GM12878 (cell line): ENCODE measurements around the gene CACNA1B. TPM values are rescaled to one million over a fixed set of nuclear protein-coding genes. Genes with fewer than 3 reads are reported as not detected.

Source experiments
- ATAC-seq: fragments of 200-7000 bp; cut with Tn5 transposase; 3 replicates; pipeline ENCODE4 v1.9.1; 2020; ENCODE audit warnings: mild to moderate bottlenecking, moderate library complexity
- BruUV-seq: library from RNA; stranded (reverse); fragments of 400-500 nt; replicated peaks from 2 replicates; lab custom pipeline; 2021; lab: Mats Ljungman, UMichigan
- CTCF ChIA-PET: fragments of 300-600 bp; sonication (Branson Sonifier 250); formaldehyde crosslinking; extraction: SDS; loops from one replicate; lab custom pipeline; 2021; ENCODE audit warnings: inconsistent platforms; lab: Yijun Ruan, JAX
- POLR2A ChIA-PET: fragments of 350-600 bp; formaldehyde crosslinking; extraction: SDS; loops from one replicate; lab custom pipeline; 2021; ENCODE audit warnings: inconsistent platforms; lab: Charles Lee
- RAD21 ChIA-PET: fragments of 300-600 bp; sonication (Branson Sonifier 250); formaldehyde crosslinking; loops from one replicate; lab custom pipeline; 2023; ENCODE audit warnings: antibody characterized with exemption; ENCODE audit not compliant: unreplicated experiment; lab: Charles Lee
- SMC1A ChIA-PET: fragments of 300-600 bp; sonication (Branson Sonifier 250); formaldehyde crosslinking; loops from one replicate; lab custom pipeline; 2023; ENCODE audit not compliant: unreplicated experiment, uncharacterized antibody; lab: Charles Lee
- DNase-seq: peaks from one replicate; pipeline ENCODE4 v3.0.0-alpha.2; 2011; ENCODE audit warnings: low read depth, low spot score
- FAIRE-seq: peaks from 3 replicates; lab custom pipeline; 2011; peaks lifted over from hg19 to GRCh38; lab: Jason Lieb, UNC
- H2AFZ ChIP-seq: 2 replicates; pipeline ENCODE4 v1.6.0; 2011; ENCODE audit warnings: low read depth, low read length, control low read depth; ENCODE audit not compliant: control insufficient read depth
- H3K27ac ChIP-seq: 2 replicates; pipeline ENCODE4 v1.5.1; 2011; ENCODE audit warnings: control low read depth; ENCODE audit not compliant: control insufficient read depth, insufficient read depth
- H3K27me3 ChIP-seq, 2 experiments: replicated peaks in 1 of 2; 2 replicates each; pipeline versions ENCODE4 v1.6.0 to v1.6.1; 2011; ENCODE audit warnings: low read length in 1 of 2; ENCODE audit not compliant: control insufficient read depth in 2 of 2, insufficient read depth in 2 of 2
- H3K36me3 ChIP-seq, 2 experiments: 2 replicates each; pipeline ENCODE4 v1.5.1; 2011; ENCODE audit warnings: low read length in 1 of 2; ENCODE audit not compliant: control insufficient read depth in 2 of 2, insufficient read depth in 2 of 2
- H3K4me1 ChIP-seq: 2 replicates; pipeline ENCODE4 v1.6.1; 2011; ENCODE audit warnings: mild to moderate bottlenecking, low read length, moderate library complexity, mixed read lengths; ENCODE audit not compliant: control insufficient read depth, insufficient read depth
- H3K4me2 ChIP-seq: 2 replicates; pipeline ENCODE4 v1.6.0; 2011; ENCODE audit warnings: control low read depth; ENCODE audit not compliant: control insufficient read depth, insufficient read depth
- H3K4me3 ChIP-seq: fragments of 200-600 bp; sonication (generic); 2 replicates; pipeline ENCODE4 v1.5.1; 2016
- H3K79me2 ChIP-seq: 2 replicates; pipeline ENCODE4 v1.6.0; 2011; ENCODE audit warnings: low read length; ENCODE audit not compliant: control insufficient read depth, insufficient read depth
- H3K9ac ChIP-seq: 2 replicates; pipeline ENCODE4 v1.8.0; 2011; ENCODE audit warnings: low read length, control low read depth, mixed read lengths; ENCODE audit not compliant: control insufficient read depth, insufficient read depth
- H3K9me3 ChIP-seq: replicated peaks from 3 replicates; pipeline ENCODE4 v1.5.1; 2011; ENCODE audit warnings: mild to moderate bottlenecking, low read length; ENCODE audit not compliant: control insufficient read depth, insufficient read depth
- H4K20me1 ChIP-seq: 2 replicates; pipeline ENCODE4 v1.6.0; 2011; ENCODE audit not compliant: control insufficient read depth, insufficient read depth
- BACH1 ChIP-seq: fragments of 450-650 bp; IDR thresholded peaks from 2 replicates; pipeline ENCODE4 v1.6.1; 2017; ENCODE audit warnings: mild to moderate bottlenecking, borderline replicate concordance
- EP300 ChIP-seq, 2 experiments: fragments of 150-350 bp in 1 of 2; IDR thresholded peaks; 2 replicates each; pipeline ENCODE4 v1.6.1; 2011 to 2012; ENCODE audit warnings: low read depth in 2 of 2, low read length in 2 of 2, borderline replicate concordance in 1 of 2, improper control_type of control experiment in 1 of 2, inconsistent platforms in 1 of 2; ENCODE audit not compliant: control insufficient read depth in 1 of 2
- ESRRA ChIP-seq: IDR thresholded peaks from 2 replicates; pipeline ENCODE4 v1.6.1; 2012; ENCODE audit warnings: mild to moderate bottlenecking, low read length, improper control_type of control experiment
- IKZF2 ChIP-seq, 2 experiments: fragments of 450-650 bp; IDR thresholded peaks; 2 replicates each; pipeline ENCODE4 v1.6.1; 2017; ENCODE audit warnings: mild to moderate bottlenecking in 2 of 2, moderate library complexity in 2 of 2
- ZNF217 ChIP-seq: fragments of 450-650 bp; IDR thresholded peaks from 2 replicates; pipeline ENCODE4 v1.6.1; 2017; ENCODE audit warnings: antibody characterized with exemption, mild to moderate bottlenecking
- WGBS: methylation state at CpG from one replicate; pipeline ENCODE4 v1.1.6; 2016; ENCODE audit warnings: low lambda C conversion rate; ENCODE audit not compliant: insufficient replicate concordance, insufficient coverage; ENCODE audit errors: missing lambda C conversion rate; 5-methylcytosine and 5-hydroxymethylcytosine counted together
- in situ Hi-C: fragments of 300-500 bp; cut with MboI; formaldehyde crosslinking; loops from 9 replicates; pipeline ENCODE4 v1.14.3; 2018; ENCODE audit warnings: mixed read lengths
- intact Hi-C: fragments of 100-400 bp; cut with micrococcal nuclease; formaldehyde crosslinking; loops from one replicate; pipeline ENCODE4 v1.14.2; 2022; ENCODE audit not compliant: unreplicated experiment
- polyA plus RNA-seq, 11 experiments: library from polyadenylated mRNA; depleted of rRNA in 4 of 11; unstranded in 6 of 11; stranded (reverse) in 5 of 11; fragments of >200 nt; fragmentation: Nextera tagmentation in 4 of 11; fragmentation: Illumina TruSeq in 1 of 11; extraction: Ambion mirVana in 4 of 11; extraction: Trizol in 1 of 11; gene quantifications; 1 replicate in 1 of 11; 2 replicates in 10 of 11; pipeline versions ENCODE4 v1.2.1 to v1.2.3, GENCODE V29; 2011 to 2016; ENCODE audit warnings: inconsistent platforms in 2 of 11, missing spikeins in 2 of 11, low read depth in 1 of 11
- total RNA-seq, 4 experiments: library from RNA; depleted of rRNA in 3 of 4; stranded (reverse); fragments of >200 nt in 3 of 4; fragmentation: Illumina TruSeq in 1 of 4; extraction: Trizol in 1 of 4; gene quantifications; 2 replicates each; pipeline versions ENCODE4 v1.2.1 to v1.2.3, GENCODE V29; 2013 to 2021
- TF ChIP-seq, protein P1 (sequence below): fragments of 450-650 bp; formaldehyde crosslinking; IDR thresholded peaks from 2 replicates; pipeline ENCODE4 v1.4.0; 2022; ENCODE audit warnings: mild to moderate bottlenecking, moderate library complexity
- TF ChIP-seq, protein P2 (sequence below): fragments of 450-650 bp; IDR thresholded peaks from 2 replicates; pipeline ENCODE4 v1.6.1; 2017; ENCODE audit warnings: borderline replicate concordance

Gene CACNA1B
- total and polyA plus RNA-seq, 10 of the 15 experiments (the other 5 are each of a cell fraction or from before 2014, with no cell fraction given) = 0.01 to 0.03 (median 0.01) TPM; not detected in 7

DNA sequence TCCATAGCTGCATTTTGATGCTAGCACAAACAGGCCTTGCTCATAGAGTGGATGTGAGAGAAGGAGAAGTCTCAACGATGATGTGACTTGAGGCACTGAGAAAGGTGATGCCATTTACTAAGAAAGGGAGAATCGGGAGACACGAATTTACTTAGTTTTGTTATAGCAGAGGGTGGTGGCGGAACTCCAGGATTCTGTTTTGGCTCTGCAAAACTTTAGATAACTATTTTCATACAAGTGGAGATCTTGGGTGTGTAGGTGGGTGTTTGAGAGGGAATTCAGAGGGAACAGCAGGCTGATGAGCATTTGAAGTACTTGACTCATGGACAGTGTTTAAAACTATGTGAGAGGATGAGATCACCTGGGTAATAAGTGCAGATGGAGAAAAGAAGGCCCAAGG is 43.2 kb downstream of the CACNA1B start:
- H3K4me2 ChIP-seq = no peak overlapping the region
- TF ChIP-seq ZNF217 = no peak
- TF ChIP-seq, protein P1, sequence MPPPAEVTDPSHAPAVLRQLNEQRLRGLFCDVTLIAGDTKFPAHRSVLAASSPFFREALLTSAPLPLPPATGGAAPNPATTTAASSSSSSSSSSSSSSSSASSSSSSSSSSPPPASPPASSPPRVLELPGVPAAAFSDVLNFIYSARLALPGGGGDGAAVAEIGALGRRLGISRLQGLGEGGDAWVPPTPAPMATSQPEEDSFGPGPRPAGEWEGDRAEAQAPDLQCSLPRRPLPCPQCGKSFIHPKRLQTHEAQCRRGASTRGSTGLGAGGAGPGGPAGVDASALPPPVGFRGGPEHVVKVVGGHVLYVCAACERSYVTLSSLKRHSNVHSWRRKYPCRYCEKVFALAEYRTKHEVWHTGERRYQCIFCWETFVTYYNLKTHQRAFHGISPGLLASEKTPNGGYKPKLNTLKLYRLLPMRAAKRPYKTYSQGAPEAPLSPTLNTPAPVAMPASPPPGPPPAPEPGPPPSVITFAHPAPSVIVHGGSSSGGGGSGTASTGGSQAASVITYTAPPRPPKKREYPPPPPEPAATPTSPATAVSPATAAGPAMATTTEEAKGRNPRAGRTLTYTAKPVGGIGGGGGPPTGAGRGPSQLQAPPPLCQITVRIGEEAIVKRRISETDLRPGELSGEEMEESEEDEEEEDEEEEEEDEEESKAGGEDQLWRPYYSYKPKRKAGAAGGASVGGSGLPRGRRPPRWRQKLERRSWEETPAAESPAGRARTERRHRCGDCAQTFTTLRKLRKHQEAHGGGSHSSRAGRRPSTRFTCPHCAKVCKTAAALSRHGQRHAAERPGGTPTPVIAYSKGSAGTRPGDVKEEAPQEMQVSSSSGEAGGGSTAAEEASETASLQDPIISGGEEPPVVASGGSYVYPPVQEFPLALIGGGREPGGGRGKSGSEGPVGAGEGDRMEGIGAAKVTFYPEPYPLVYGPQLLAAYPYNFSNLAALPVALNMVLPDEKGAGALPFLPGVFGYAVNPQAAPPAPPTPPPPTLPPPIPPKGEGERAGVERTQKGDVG (CRISPR knock-in tag) = no peak
- TF ChIP-seq BACH1 = no peak
- no peak for TF ChIP-seq EP300 (IDR thresholded peaks at IDR 0.05; ENCODE audit: borderline replicate concordance in 1 of 2, control insufficient read depth in 1 of 2, low read depth in 2 of 2, low read length in 2 of 2)
- no peak for TF ChIP-seq IKZF2 (IDR thresholded peaks at IDR 0.05)
- TF ChIP-seq, protein P2, sequence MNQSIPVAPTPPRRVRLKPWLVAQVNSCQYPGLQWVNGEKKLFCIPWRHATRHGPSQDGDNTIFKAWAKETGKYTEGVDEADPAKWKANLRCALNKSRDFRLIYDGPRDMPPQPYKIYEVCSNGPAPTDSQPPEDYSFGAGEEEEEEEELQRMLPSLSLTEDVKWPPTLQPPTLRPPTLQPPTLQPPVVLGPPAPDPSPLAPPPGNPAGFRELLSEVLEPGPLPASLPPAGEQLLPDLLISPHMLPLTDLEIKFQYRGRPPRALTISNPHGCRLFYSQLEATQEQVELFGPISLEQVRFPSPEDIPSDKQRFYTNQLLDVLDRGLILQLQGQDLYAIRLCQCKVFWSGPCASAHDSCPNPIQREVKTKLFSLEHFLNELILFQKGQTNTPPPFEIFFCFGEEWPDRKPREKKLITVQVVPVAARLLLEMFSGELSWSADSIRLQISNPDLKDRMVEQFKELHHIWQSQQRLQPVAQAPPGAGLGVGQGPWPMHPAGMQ = no peak
- TF ChIP-seq ESRRA = no peak
- ChIA-PET CTCF (no interaction called here), SMC1A (no interaction called here), POLR2A (no interaction called here), RAD21 (no interaction called here)
- DNase-seq (no peak), ATAC-seq (no peak), FAIRE-seq (no peak)
- BruUV-seq = no TSS peak
- no peaks in the 10 kb centered on the region for H3K9me3 ChIP-seq
- intact Hi-C loops (no loop called here), in situ Hi-C loops (no loop called here)
- H3K9ac ChIP-seq = no peak overlapping the region
- no peak overlapping the region for H3K4me3 ChIP-seq
- 30% methylated on average over 4 of the region's 4 CpGs for WGBS
- no peak overlapping the region for H3K27ac ChIP-seq
- H3K27me3 ChIP-seq = no peaks in the 10 kb centered on the region
- no peaks in the 10 kb centered on the region for H3K79me2 ChIP-seq
- no peaks in the 10 kb centered on the region for H4K20me1 ChIP-seq
- no peaks in the 10 kb centered on the region for H3K4me1 ChIP-seq
- no peak overlapping the region for H2AFZ ChIP-seq
- no peaks in the 10 kb centered on the region for H3K36me3 ChIP-seq
